Activated CD4-positive, alpha-beta memory T cell treated with anti-CD3 and anti-CD28 coated beads, Interleukin-2, amount 10 ng/mL, durations not matched to agents 7 days and 5 days (primary cell): ENCODE data around the gene SMC6. TPM values are rescaled to one million over a fixed set of nuclear protein-coding genes. Genes with fewer than 3 reads are reported as not detected.

Source experiments
- CTCF ChIA-PET: fragments of 350-600 bp; sonication (Branson Sonifier 250); formaldehyde crosslinking; loops from one replicate; lab custom pipeline; 2021; ENCODE audit warnings: antibody characterized with exemption, inconsistent platforms; lab: Charles Lee
- POLR2A ChIA-PET: fragments of 350-600 bp; sonication (Branson Sonifier 250); formaldehyde crosslinking; loops from one replicate; lab custom pipeline; 2021; ENCODE audit warnings: antibody characterized with exemption; lab: Charles Lee
- DNase-seq: peaks from one replicate; pipeline ENCODE4 v3.0.0-alpha.2; 2020
- H3K27ac Mint-ChIP-seq: one replicate; pipeline ENCODE4 v1.8.0; 2021; ENCODE audit warnings: mild to moderate bottlenecking, mixed read lengths
- H3K27me3 Mint-ChIP-seq: one replicate; pipeline ENCODE4 v1.8.0; 2021; ENCODE audit warnings: mixed read lengths
- H3K36me3 Mint-ChIP-seq: one replicate; pipeline ENCODE4 v1.8.0; 2021; ENCODE audit warnings: low read depth, mixed read lengths
- H3K4me1 Mint-ChIP-seq: one replicate; pipeline ENCODE4 v1.8.0; 2021; ENCODE audit warnings: mixed read lengths
- H3K4me3 Mint-ChIP-seq: one replicate; pipeline ENCODE4 v1.8.0; 2021; ENCODE audit warnings: mild to moderate bottlenecking, mixed read lengths
- H3K9me3 Mint-ChIP-seq: one replicate; pipeline ENCODE4 v1.8.0; 2021; ENCODE audit warnings: mixed read lengths
- total RNA-seq, 2 experiments: library from RNA; stranded (reverse); gene quantifications; one replicate each; pipeline ENCODE4 v1.2.3, GENCODE V29; 2021

The SMC6 gene
- total RNA-seq, 2 experiments from 2014 or later, result 36.0 to 36.5 TPM

DNA sequence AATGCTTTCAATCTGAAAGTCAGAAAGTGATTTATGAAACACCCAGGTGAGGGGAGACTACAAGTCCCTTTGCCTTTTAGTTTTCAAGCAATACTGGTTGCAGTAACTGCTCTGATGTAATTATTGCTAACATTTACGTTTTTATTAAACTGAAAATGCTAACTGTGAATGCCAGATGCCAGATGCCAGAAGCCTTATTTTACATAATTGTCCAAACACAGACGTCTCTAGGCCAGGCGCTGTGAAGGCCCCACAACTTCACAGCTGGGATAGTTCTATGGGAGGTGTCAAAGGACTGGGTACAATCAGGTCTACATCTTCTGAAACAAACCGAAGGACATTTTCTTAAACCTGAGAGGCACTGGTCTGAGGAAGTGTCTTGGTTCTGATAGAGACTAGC, 35.2 kb upstream of the SMC6 start:
- Mint-ChIP-seq H3K9me3 (no peaks in the 10 kb centered on the region), H3K4me1 (peaks cover 3% of the 10 kb centered on the region), H3K27me3 (peaks cover 9% of the 10 kb centered on the region), H3K4me3 (no peak overlapping the region), H3K36me3 (peaks cover 11% of the 10 kb centered on the region), H3K27ac (no peak overlapping the region)
- ChIA-PET CTCF (no interaction called here), POLR2A (no interaction called here)
- no peak for DNase-seq

GRCh38 chr2:17786727-17787126, 33.1 kb upstream of the SMC6 start:
- Mint-ChIP-seq H3K4me1 (no peaks in the 10 kb centered on the region), H3K9me3 (no peaks in the 10 kb centered on the region), H3K27me3 (peaks cover 9% of the 10 kb centered on the region), H3K27ac (no peak overlapping the region), H3K36me3 (peaks cover 25% of the 10 kb centered on the region), H3K4me3 (no peak overlapping the region)
- DNase-seq, result no peak
- POLR2A ChIA-PET, result no interaction called here
- CTCF ChIA-PET, result interaction anchor here (0.7 kb wide), 1 partner anchor 44 kb away, joined by 3 read pairs; no protein-coding TSS in a partner anchor

DNA sequence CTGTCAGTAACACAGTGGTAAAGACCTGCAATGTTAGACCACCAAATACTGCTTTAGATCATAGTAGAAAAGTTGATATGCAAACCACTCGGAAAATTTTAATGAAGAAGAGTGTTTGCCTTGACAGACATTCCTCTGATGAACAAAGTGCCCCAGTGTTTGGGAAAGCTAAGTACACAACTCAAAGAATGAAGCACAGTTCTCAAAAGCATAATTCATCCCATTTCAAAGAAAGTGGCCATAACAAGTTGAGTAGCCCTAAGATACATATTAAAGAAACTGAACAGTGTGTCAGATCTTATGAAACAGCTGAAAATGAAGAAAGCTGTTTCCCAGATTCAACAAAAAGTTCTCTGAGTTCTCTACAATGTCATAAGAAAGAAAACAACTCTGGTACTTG, 27.9 kb upstream of the SMC6 start:
- CTCF ChIA-PET, result no interaction called here

GRCh38 chr2:17780546-17780945, 26.9 kb upstream of the SMC6 start:
- H3K4me3 Mint-ChIP-seq, result no peak overlapping the region
- H3K4me1 Mint-ChIP-seq, result no peaks in the 10 kb centered on the region
- no peak overlapping the region for H3K27ac Mint-ChIP-seq
- H3K9me3 Mint-ChIP-seq, result no peaks in the 10 kb centered on the region
- no peaks in the 10 kb centered on the region for H3K27me3 Mint-ChIP-seq
- ChIA-PET CTCF (interaction anchor here (1.0 kb wide), 1 partner anchor 62 kb away, joined by 4 read pairs; no protein-coding TSS in a partner anchor), POLR2A (no interaction called here)
- H3K36me3 Mint-ChIP-seq, result peaks cover 62% of the 10 kb centered on the region
- DNase-seq, result no peak

More for the DNA sequence above, 27.9 kb upstream of the SMC6 start:
- no peak overlapping the region for H3K27ac Mint-ChIP-seq
- no peak for DNase-seq
- H3K27me3 Mint-ChIP-seq, result no peaks in the 10 kb centered on the region
- POLR2A ChIA-PET, result no interaction called here
- H3K4me3 Mint-ChIP-seq, result no peak overlapping the region
- peaks cover 56% of the 10 kb centered on the region for H3K36me3 Mint-ChIP-seq
- H3K9me3 Mint-ChIP-seq, result no peaks in the 10 kb centered on the region
- no peaks in the 10 kb centered on the region for H3K4me1 Mint-ChIP-seq

- ChIA-PET CTCF (interaction anchor here (1.0 kb wide), 1 partner anchor 16 kb away, joined by 3 read pairs; no protein-coding TSS in a partner anchor), POLR2A (interaction anchor here (0.8 to 0.9 kb wide), 2 partner anchors 18 kb away, joined by 3 to 4 read pairs; partner anchors contain the start of gene GEN1)
- Mint-ChIP-seq H3K36me3 (peaks cover 51% of the 10 kb centered on the region), H3K4me3 (no peak overlapping the region), H3K27me3 (no peaks in the 10 kb centered on the region), H3K27ac (no peak overlapping the region), H3K9me3 (no peaks in the 10 kb centered on the region), H3K4me1 (no peaks in the 10 kb centered on the region)
- DNase-seq, result no peak
These were observed 18.9 kb upstream of the SMC6 start for GRCh38 chr2:17772532-17772931.

DNA sequence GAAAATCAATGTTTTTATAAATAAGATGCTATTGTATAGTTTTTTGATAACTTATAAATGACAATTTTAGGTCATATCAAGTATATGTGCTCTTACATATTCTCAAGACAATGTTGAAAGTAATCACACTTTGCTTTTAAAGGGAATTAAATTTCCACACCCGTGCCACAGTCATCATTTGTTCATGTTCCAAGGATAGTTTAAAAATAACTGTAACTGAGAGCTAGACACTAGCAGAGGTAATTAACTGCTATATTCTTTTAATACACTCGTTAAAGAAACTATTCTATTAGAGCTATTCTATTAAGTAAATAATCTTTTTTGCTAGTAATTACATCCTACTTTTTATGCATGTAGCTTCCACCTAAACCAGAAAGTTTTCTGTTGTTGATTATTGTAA, 18.3 kb upstream of the SMC6 start:
- CTCF ChIA-PET, result no interaction called here
- no peak for DNase-seq
- POLR2A ChIA-PET, result interaction anchor here (0.8 kb wide), 1 partner anchor 18 kb away, joined by 4 read pairs; the partner anchor contains the start of gene GEN1
- Mint-ChIP-seq H3K4me3 (no peak overlapping the region), H3K36me3 (peaks cover 51% of the 10 kb centered on the region), H3K9me3 (no peaks in the 10 kb centered on the region), H3K27ac (no peak overlapping the region), H3K4me1 (no peaks in the 10 kb centered on the region), H3K27me3 (no peaks in the 10 kb centered on the region)

DNA sequence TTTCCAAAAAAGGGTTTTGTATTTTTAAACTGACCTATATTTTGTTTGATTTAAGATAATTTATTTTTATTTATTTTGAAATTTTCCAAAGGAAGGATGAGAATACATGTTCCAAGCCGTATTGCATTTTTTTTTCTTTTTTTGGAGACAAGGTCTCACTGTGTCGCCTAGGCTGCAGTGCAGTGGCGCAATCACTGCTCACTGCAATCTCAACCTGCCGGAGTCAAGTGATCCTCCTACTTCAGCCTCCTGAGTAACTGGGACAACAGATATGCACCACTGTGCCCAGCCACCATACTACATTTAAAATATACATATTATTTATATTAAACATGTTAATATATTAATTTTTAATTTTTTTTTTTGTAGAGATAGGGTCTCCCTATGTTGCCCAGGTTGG, 15.3 kb upstream of the SMC6 start:
- DNase-seq, result no peak
- Mint-ChIP-seq H3K27me3 (no peaks in the 10 kb centered on the region), H3K9me3 (no peaks in the 10 kb centered on the region), H3K4me1 (no peaks in the 10 kb centered on the region), H3K27ac (no peak overlapping the region), H3K4me3 (no peak overlapping the region), H3K36me3 (peaks cover 48% of the 10 kb centered on the region)
- ChIA-PET POLR2A (no interaction called here), CTCF (no interaction called here)

- Mint-ChIP-seq H3K27me3 (no peaks in the 10 kb centered on the region), H3K9me3 (no peaks in the 10 kb centered on the region), H3K36me3 (peaks cover 51% of the 10 kb centered on the region), H3K27ac (no peak overlapping the region), H3K4me3 (no peak overlapping the region), H3K4me1 (peaks cover under 1% of the 10 kb centered on the region)
- ChIA-PET CTCF (interaction anchor here (1.2 kb wide), 1 partner anchor 46 kb away, joined by 3 read pairs; no protein-coding TSS in a partner anchor), POLR2A (no interaction called here)
- DNase-seq, result no peak
These were observed 11.8 kb upstream of the SMC6 start for GRCh38 chr2:17765398-17765797.

- no peak for DNase-seq
- Mint-ChIP-seq H3K27ac (no peak overlapping the region), H3K4me1 (peaks cover 9% of the 10 kb centered on the region), H3K9me3 (no peaks in the 10 kb centered on the region), H3K4me3 (no peak overlapping the region), H3K27me3 (no peaks in the 10 kb centered on the region), H3K36me3 (peaks cover 56% of the 10 kb centered on the region)
- POLR2A ChIA-PET, result no interaction called here
- CTCF ChIA-PET, result interaction anchor here (1.2 kb wide), 1 partner anchor 45 kb away, joined by 3 read pairs; no protein-coding TSS in a partner anchor
These were observed 10.2 kb upstream of the SMC6 start for GRCh38 chr2:17763641-17764333.

- H3K9me3 Mint-ChIP-seq, result no peaks in the 10 kb centered on the region
- peaks cover 50% of the 10 kb centered on the region for H3K36me3 Mint-ChIP-seq
- ChIA-PET POLR2A (no interaction called here), CTCF (no interaction called here)
- H3K4me1 Mint-ChIP-seq, result peaks cover 17% of the 10 kb centered on the region
- H3K4me3 Mint-ChIP-seq, result no peak overlapping the region
- DNase-seq, result no peak
- no peak overlapping the region for H3K27ac Mint-ChIP-seq
- no peaks in the 10 kb centered on the region for H3K27me3 Mint-ChIP-seq
These were observed 8.8 kb upstream of the SMC6 start for GRCh38 chr2:17762451-17762850.

DNA sequence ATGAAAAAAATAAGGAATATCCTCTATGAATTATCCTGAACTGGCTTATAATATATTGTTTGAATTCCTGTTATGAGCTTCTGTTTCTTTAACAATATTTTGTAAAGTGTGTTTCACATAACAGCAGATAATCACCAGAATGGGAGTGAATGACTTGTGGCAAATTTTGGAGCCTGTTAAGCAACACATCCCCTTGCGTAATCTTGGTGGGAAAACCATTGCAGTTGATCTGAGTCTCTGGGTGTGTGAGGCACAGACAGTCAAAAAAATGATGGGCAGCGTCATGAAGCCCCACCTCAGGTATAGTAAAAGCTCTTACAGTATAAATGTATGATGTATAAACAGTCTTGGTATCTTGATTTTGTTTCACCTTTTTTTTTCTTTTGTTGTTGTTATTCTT, 6.2 kb upstream of the SMC6 start:
- Mint-ChIP-seq H3K27ac (no peak overlapping the region), H3K4me3 (no peak overlapping the region), H3K4me1 (peaks cover 33% of the 10 kb centered on the region), H3K9me3 (no peaks in the 10 kb centered on the region), H3K36me3 (peaks cover 35% of the 10 kb centered on the region), H3K27me3 (no peaks in the 10 kb centered on the region)
- ChIA-PET POLR2A (no interaction called here), CTCF (interaction anchor here (1.0 kb wide), 1 partner anchor 89 kb away, joined by 3 read pairs; no protein-coding TSS in a partner anchor)
- no peak for DNase-seq

GRCh38 chr2:17758118-17758517, 4.5 kb upstream of the SMC6 start:
- Mint-ChIP-seq H3K27me3 (no peaks in the 10 kb centered on the region), H3K9me3 (no peaks in the 10 kb centered on the region), H3K27ac (no peak overlapping the region), H3K4me3 (no peak overlapping the region), H3K36me3 (peaks cover 21% of the 10 kb centered on the region), H3K4me1 (peaks cover 34% of the 10 kb centered on the region)
- DNase-seq, result no peak
- ChIA-PET CTCF (no interaction called here), POLR2A (no interaction called here)

DNA sequence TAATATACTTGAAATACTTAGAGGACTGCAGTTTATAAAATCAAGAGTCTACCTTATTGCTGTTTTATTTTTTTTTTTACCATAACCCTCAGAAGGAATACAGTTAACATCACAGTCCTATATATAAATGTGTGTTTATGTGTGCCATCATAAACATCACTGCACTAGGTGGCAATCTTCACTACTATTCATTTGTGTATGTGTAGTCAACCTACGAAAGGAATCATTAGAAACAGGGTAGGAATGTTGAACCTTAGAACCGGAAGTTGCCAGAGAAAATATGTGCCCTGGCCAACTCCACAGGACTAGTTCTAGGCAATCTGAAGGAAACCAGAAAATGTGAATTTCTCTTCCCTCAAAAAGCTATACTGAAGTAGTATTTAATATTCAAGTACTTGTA, 3.7 kb upstream of the SMC6 start:
- DNase-seq, result no peak
- Mint-ChIP-seq H3K4me1 (peaks cover 42% of the 10 kb centered on the region), H3K9me3 (no peaks in the 10 kb centered on the region), H3K36me3 (peaks cover 16% of the 10 kb centered on the region), H3K27ac (no peak overlapping the region), H3K27me3 (no peaks in the 10 kb centered on the region), H3K4me3 (no peak overlapping the region)
- CTCF ChIA-PET, result interaction anchor here (0.9 kb wide), 1 partner anchor 16 kb away, joined by 3 read pairs; no protein-coding TSS in a partner anchor
- POLR2A ChIA-PET, result no interaction called here
